ENCODE results near the gene KNDC1.

KNDC1 gene

GRCh38 chr10:133273534-133274143, 113.6 kb downstream of the KNDC1 start:
- no peak for DNase-seq

- no peak for DNase-seq
These were observed 115.0 kb downstream of the KNDC1 start for GRCh38 chr10:133274751-133275683.

GRCh38 chr10:133275684-133276092, 115.7 kb downstream of the KNDC1 start:
- no peak for DNase-seq

All from hypothalamus (tissue), 51 donors.